ENCODE data around the gene APEH.

Gene APEH

DNA sequence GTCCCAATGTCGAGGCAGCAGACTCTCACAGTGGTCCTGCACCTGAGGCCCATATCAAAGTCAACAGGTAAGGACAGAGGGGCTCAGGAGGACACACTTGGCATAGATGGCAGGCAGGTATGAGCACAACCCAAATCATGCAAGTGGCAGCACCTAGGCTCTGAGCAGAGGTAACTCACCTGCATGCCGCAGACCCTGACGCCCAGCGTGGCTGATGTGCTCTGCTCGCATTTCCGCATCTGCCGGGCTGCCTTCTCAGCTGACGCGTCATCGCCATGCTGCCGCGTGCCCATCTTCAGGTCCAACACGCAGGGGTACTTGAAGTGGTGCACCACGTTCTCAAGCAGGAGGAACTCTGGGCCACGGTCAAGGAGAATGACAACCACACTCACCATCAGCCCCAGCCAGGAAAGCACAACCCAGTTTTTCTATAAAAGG is 53.8 kb downstream of the APEH start:
- no peak for DNase-seq (ENCODE audit: low spot score)

DNA sequence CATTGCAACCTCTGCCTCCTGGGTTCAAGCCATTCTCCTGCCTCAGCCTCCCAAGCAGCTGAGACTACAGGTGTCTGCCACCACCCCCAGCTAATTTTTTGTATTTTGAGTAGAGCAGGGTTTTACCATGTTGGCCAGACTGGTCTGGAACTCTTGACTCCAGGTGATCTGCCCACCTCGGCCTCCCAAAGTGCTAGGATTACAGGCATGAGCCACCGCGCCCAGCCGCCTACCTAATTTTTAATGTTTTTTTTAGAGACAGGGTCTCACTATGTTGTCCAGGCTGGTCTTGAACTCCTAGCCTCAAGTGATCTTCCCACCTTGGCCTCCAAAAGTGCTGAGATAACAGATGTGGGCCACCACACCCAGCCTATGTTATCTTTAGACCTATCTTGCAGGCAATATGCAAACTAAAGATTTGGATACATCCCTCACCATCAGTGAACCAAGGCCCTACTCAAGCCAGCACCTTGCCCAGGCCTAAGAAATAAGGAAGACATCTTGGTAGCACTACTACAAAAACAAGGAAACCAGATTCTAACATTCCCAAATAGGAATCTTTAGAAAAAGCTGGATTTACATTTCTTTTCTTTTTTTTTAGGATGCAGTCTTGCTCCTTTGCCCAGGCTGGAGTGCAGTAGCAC is 55.9 kb downstream of the APEH start:
- DNase-seq (ENCODE audit: low spot score) = no peak

DNA sequence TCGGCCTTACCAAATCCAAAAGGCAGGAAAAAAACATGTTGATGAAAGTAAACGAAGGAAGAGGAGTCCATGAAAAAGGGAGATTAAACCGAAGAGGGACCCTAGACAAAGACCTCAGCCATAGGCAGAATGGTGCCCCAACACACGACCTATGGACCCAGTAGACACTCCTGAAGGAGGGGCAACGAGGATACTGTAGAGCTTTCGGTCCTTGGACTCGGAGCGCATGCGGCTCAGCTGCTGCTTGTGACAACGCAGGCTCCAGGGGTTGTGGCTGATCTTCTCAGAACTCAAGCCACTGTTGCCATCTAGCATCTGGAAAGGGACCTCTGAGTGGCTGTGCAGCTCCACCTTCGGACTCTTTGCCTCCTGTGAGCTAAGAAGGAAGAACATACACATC is 58.4 kb downstream of the APEH start:
- DNase-seq (ENCODE audit: low spot score) = no peak

DNA sequence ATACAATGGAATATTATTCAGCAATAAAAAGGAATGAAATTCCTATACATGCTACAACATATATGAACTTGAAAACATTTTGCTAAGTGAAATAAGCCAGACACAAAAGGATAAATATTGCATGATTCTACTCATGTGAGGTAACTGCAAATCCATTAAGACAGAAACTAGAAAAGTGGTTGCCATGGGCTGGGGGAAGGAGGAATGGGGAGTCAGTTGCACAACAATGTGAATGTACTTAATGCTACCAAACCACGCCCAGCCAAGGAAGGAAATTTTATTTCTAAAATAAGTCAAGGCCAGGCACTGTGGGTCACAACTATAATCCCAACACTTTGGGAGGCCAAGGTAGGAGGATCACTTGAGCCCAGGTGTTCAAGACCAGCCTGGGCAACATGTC is 59.4 kb downstream of the APEH start:
- DNase-seq (ENCODE audit: low spot score) = no peak

Data from kidney capillary endothelial cell (primary cell).